ENCODE measurements around the gene FGD5. TPM values are rescaled to one million over a fixed set of nuclear protein-coding genes. Genes with fewer than 3 reads are reported as not detected.

FGD5 gene
- total RNA-seq, 1 donor, result 0.18 TPM

- DNase-seq (ENCODE audit: low read depth), result no peak
- no peak overlapping the region for H3K4me3 ChIP-seq (ENCODE audit: low read depth, low read length)
- no peak for TF ChIP-seq CTCF (IDR thresholded peaks at IDR 0.05; ENCODE audit: insufficient read depth, low read length)
Measured at GRCh38 chr3:14810801-14811661, 7.7 kb upstream of the FGD5 start.

- H3K4me3 ChIP-seq (ENCODE audit: low read depth, low read length), result no peak overlapping the region
- TF ChIP-seq CTCF (IDR thresholded peaks at IDR 0.05; ENCODE audit: insufficient read depth, low read length), result no peak
- DNase-seq (ENCODE audit: low read depth), result no peak
Measured at GRCh38 chr3:14811684-14812083, 7.1 kb upstream of the FGD5 start.

- no peak overlapping the region for H3K4me3 ChIP-seq (ENCODE audit: low read depth, low read length)
- DNase-seq (ENCODE audit: low read depth), result no peak
- TF ChIP-seq CTCF (IDR thresholded peaks at IDR 0.05; ENCODE audit: insufficient read depth, low read length), result no peak
Measured at GRCh38 chr3:14812196-14812790, 6.5 kb upstream of the FGD5 start.

GRCh38 chr3:14814411-14814871 lies 4.3 kb upstream of the FGD5 start:
- DNase-seq (ENCODE audit: low read depth), result no peak
- H3K4me3 ChIP-seq (ENCODE audit: low read depth, low read length), result no peak overlapping the region
- TF ChIP-seq CTCF (IDR thresholded peaks at IDR 0.05; ENCODE audit: insufficient read depth, low read length), result no peak

GRCh38 chr3:14816359-14816758 lies 2.4 kb upstream of the FGD5 start:
- TF ChIP-seq CTCF (IDR thresholded peaks at IDR 0.05; ENCODE audit: insufficient read depth, low read length), result no peak
- DNase-seq (ENCODE audit: low read depth), result no peak
- H3K4me3 ChIP-seq (ENCODE audit: low read depth, low read length), result no peak overlapping the region

- no peak for TF ChIP-seq CTCF (IDR thresholded peaks at IDR 0.05; ENCODE audit: insufficient read depth, low read length)
- DNase-seq (ENCODE audit: low read depth), result no peak
- H3K4me3 ChIP-seq (ENCODE audit: low read depth, low read length), result no peak overlapping the region
Measured at GRCh38 chr3:14819671-14820070, 909 bp downstream of the FGD5 start.

Data from fibroblast of the aortic adventitia (primary cell).